ENCODE measurements around the gene PUM1.

The PUM1 gene

DNA sequence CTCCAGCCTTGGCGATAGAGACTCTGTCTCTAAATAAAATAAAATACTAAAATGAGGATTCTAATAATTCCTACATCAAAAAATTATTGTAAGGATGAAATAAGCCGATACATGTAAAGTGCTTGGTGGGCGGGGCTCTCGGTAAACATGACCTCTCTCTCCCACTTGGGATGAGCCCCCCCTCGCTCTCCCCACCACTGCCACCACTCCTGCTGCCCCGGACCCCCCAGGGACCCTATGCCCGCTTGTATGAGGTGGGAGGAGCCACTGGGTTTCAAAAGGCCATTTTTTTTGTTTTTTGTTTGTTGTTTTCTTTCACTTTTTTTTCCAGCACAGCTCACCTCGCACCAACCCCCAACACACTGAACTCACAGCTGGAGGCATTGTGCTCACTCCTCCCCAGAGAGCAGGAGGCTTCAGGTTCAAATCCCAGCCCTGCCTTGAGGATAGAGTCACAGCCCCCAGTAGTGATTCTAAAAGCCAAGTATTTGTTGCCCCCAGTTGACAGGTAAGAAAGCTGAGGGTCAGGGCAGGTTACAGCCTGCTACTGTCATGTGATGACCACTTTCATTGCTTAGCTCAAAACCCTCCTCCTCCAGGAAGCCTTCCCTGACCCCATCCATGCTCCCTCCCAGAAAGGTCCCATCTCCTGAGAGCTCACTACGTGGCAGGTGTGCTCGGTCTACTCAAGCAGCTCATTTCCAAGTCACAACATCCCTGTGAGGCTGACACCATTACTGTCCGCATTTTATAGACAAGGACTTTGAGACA lies 161.1 kb downstream of the PUM1 start:
- no peak for ATAC-seq

DNA sequence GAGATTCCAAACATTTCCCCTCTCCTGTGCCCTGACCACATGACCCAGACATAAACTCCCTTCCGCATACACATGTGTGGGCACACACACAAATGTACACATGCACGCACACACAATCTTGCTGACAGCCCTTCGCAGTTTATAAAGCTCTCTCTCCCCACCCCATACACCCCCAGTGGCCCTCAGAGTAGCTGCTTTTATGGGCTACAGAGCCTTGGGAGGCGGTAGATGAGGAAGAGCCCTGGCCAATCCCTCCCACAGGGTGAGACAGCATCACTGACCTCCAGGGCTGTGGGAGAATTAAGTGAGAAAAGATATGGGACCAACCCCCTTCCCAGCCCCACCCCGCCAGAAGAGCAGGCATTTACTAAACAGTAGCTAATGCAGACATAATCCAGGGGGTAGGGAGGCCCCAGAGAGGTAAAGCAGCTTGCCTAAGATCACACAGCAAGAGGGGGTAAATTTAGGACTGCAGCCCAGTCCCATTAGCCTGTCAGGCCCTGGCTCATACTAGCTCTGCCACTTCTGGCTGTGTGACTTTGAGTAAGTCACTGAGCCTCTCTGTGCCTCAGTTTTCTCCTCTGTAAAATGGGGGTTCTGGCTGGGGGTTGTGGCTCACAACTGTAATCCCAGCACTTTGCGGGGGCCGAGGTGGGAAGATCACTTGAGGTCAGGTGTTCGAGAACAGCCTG lies 162.0 kb downstream of the PUM1 start:
- ATAC-seq: no peak

DNA sequence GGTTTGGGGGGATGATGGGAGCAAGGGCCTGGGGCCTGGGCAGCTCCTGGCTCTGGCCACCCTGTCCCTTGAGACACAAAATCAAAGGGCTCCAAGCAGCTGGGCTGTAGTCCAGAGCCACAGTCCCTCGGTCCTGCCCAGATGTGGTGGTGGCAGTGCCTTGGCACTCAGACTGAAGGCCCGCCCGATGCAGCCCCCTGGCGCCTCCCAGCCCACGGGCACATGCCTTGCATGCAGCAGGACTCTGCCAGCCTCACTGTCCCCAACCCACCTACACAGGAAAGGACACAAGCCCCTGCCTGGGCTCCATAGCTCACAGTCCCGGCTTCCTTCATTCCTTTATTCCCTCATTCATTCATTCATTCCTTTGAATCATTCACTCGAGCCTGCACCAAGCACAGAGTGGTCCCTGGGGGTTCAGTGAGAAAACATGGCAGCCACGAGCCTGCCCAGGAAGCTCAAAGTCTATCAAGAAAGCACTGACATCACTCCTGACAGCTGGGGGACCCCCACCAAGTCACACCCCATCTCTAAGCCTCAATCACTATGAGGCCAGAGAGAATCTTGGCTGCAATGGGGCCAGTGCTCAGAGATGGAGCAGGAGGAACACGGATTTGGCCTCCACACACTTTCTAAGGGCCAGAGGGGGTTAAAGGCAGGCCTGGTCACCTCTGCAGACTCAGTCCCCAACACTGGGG lies 162.8 kb downstream of the PUM1 start:
- no peak for ATAC-seq

DNA sequence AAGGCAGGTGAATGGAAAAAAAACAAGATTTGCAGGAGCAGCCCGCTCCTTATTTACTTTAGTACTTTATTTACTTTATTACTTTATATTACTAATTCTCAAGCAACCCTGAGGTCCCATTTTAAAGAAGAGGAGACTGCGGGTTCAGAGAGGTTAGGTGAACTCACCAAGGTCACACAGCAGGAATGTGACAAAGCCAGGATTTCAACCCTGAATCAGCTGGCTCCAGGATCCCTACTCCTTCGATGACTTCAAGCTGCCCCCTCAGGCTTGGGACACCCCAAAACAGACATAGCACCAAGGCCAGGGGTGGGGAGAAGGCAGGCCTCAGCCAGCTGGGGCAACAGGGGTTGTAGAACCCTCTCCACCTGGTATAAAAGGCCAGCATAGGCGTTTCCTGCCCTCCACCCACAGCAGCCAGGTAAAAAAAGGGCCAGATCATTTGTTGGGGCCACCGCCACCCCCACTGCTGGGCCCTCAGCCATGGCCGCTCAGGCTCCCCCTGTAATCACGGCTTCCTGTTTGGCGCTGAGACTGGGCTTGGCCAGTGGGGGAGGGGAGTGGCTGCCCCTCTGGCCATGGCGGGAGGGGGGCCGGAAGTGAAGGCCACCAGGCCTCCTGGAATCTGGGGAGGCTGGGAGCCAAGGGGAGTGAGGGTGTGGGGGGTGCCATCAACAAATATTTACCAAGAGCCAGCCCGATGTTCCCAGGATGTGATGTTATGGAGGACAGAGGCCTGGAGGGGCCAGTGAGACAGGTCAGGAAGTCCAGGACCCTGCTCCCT lies 163.5 kb downstream of the PUM1 start:
- ATAC-seq: no peak

DNA sequence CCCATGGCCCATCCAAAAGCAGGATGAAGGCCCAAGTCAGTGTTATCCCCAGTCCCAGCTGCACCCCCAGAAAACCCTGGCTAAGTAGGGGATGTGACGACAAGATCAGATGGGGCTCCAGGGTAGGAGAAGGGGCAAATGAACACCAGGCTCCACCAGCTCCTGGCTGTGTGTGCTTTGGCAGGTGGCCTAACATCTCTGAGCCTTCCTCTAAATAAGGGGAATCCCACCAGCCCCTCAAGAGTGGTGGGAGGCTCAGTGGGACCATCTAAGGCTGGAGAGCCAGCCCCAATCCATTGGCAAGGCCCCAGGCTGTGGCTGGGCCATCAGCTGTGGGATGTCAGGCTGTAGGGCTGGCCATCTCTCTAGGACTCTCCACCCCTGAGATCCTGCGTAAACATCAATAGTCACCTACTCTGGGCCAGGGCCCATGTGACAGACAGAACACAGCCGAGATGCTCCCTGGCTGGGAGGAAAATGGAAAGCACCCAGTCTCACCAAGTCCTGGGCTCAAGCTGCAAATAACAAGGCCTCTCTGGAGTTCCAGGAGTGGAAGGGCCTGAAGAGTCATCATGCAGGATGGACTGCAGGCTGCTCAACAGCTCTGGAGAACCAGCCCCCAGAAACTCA lies 164.5 kb downstream of the PUM1 start:
- no peak for ATAC-seq

DNA sequence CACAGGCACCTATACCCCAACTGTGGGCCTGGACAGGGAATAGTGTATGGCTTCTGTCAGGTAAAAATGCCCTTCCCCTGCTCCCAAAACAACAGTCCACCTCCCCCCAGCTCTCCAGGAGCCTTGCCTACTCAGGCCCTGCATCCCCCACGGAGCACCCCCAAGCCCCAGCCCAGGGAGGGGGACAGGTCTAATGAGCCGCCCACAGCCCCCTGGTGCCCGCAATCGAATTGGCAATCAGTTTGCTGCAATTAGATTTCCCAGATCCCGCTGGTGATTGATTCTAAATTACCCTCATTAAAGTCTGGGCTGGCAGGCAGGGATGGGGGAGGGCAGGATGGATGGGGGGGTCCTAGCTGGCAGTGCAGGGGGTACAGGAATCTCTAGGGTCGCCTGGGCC lies 165.0 kb downstream of the PUM1 start:
- no peak for ATAC-seq

DNA sequence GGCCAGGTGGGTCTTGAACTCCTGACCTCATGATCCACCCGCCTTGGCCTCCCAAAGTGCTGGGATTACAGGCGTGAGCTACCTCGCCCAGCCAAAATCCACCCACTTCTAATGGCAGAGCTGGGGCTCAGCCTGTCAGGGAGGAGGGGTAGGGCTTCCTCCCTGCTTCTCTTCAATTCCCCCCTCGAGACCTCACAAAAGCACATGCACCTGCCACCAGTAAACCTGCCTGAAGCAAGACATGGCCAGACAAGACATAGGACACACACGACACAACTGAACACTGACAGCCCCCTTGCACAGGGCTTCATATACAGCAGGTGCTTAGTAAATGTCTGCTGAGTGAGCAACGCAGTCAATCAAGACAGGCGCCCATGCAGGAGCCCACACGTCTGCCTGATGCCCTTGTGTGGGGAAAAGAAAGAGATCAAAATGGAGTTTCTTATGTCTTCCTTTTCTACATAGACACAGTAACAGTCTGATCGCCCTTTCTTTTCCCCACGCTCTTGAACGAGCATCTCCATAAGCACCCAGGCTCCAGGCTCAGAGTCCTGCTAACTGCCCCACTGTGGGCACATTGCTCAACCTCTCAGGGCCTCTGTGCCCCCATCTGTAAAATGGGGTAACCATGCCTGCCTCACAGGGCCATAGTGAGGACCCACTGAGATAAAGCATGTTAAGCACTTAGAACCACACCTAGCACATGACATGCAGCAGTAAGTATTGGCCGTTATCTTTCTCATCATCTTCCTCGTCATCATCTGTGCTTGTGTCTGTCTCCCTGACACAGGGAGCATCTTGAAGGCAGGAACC lies 165.7 kb downstream of the PUM1 start:
- no peak for ATAC-seq

DNA sequence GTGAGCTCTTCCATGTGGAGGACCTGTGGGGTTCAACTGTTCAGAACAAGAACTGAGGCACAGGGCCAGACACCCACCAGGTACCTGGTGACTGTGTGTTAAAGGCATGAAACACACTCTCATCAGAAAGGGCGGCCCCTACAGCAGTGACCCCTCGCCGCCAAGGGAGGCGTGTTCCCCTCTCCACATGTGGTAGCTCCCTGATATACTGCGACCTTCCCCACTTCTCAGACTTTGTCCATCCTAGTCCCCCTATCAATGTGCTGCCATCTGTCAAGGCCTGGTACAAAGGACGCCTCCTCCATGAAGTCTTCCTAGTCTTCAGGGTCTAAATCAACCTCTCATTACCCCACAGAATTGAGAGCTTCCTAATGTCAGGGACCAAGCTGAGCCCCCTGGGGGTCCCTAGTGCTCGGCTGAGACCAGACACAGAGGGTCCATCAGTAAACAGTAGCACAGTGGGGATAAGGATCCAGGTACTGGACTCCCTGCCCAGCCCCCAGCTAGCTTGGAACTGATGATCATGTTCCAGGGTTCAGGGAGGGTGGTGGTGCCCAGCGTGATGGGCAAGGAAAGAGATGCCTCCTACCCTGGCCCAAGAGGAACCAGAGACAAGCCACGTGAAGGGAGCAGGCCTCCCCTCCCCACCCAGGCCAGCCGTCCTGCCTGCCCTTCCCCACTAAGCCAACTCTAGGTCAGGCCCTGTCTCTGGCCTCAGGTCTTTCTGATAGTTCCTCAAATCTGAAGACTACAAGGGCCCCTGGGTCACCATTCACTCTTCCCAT lies 167.3 kb downstream of the PUM1 start:
- no peak for ATAC-seq

DNA sequence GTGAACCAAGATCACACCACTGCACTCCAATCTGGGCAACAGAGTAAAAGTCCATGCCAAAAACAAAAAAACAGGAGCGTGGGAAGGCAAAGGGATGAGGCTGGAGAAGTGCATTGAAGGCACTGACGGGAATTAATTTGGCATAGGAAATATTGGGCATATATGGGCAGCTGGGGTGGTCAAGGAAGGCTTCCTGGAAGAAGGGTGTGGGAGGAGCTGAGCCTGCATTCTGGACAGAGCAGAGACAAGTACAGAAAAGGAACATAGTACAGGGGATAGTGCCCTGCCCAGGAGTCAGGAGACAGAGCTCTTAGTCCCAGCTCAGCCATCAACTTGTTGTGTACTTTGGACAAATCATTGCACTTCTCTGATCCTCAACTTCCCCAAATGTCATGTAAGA lies 168.6 kb downstream of the PUM1 start:
- ATAC-seq: no peak

DNA sequence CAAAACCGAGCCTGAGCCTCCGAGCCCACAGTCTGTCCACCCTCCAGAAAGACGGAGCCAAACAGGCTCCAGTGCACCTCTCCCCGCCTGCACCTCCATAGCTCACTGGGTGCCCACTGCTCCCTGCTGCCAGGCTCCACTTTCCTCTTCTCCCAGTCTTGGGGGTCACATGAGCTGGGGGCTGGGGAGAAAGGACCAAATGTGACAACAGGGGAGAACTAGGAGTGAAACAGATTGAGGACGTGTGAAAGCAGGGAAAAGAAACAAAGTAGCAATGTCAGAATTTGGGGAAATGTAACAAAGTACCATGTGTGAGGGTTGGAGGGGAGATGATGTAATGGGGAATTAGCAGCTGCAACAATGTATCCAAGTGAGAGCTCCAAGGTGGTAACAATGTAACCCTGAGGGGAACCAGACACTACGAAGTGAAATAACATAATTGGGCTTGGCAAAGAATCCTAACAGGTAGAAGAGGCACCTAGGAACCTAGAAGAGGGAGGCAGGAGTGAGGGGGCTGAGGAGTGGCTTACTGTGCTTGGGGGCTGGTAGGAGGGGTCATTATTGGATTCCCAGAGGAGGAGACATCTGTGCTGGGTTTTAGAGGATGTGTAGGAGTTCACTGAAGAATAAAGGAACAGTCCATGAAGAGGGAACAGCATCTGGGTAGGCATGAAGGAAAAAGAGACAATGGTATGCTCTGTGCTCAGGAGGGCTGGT lies 169.4 kb downstream of the PUM1 start:
- no peak for ATAC-seq

DNA sequence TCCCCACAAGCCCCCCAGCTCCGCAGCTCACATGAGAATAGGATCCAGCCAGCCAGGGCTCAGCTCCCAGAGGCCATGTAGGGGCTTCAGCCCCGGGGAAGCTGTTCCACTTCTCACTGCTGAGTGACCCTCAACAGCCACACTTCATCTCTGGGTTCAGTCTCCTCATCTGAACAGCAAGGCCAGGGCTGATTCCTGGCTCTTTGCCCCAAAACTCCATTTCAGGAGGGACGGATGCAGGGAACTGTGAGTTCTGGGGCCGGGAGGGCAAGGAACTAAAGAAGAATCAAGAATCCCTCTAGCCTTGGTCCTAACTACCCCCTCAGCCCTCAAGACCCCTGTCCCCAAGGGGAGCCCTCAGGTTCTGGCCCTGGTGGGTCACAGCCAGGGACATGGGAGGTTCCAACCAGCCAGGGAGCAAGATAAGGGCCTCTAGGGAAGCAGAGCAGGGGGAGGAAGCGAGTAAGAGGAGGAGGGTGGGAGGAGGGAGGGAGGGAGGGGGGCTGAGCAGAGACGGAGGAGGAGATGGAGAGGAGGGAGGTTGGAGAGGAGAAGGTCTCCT lies 170.1 kb downstream of the PUM1 start:
- ATAC-seq: no peak

DNA sequence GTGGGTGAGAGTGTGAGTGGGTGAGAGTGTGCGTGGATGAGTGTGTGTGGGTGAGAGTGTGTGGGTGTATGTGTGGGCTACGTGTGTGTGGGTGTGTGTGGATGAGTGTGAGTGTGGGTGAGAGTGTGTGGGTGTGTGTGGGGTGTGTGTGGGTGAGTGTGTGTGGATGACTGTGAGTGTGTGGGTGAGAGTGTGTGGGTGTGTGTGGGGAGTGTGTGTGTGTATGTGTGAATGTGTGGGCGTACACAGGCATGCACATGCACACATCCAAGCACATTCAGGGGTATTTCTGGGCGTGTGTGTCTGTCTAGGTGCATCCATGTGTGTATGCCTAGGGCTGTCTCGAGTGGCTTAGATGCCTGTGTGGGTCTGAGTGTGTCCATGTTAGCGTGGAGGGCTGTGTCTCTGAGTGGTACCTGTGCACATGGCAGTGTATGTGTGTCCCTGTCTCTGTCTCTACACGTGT lies 171.0 kb downstream of the PUM1 start:
- no peak for ATAC-seq

DNA sequence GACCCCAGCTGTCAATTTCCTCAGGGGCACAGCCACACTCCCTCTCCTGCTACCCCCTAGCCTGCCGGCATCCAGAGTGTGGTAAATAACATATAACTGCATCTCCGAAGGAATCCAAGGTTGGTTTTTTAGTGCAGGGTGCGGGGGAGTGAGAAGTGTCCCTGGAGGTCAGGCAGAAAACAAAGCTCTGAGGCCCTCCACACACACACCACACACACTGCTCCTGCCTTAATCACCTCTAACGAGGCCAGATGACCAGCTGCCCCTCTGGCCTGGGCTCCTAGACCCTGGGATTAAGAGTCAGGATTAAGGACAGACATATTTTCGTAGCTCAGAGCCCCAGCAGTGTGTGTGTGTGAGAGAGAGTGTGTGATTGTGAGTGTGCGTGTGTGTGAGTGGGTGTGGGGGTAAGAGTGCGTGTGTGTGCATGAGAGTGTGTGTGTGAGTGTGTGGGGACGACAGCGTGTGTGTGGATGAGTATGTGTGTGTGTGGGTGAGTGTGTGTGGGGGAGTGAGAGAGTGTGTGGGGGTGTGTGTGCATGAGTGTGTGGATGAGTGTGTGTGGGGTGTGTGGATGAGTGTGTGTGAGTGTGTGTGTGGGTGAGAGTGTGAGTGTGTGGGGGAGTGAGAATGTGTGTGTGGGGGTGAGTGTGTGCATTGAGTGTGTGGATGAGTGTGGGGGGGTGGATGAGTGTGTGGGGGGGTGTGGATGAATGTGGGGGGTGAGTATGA lies 171.6 kb downstream of the PUM1 start:
- ATAC-seq: no peak

DNA sequence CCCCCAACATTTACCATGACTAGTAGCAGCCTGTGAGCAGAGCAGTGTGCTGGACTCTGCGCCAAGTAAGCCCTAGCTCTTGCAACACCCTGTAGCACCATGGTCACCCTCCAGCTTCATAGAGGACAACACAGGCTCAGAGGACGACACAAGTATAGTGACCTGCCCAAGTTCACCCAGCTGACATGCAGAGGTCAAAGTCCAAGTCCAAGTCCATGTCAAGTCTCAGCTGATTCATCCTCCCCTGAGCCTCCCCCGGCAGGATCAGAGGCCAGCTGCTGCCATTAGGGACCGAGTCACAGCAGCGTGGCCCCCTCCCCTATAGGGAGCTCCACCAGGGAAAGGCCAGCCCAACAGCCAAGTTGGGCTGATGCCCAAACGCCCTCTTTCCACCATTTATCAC lies 172.8 kb downstream of the PUM1 start:
- no peak for ATAC-seq

DNA sequence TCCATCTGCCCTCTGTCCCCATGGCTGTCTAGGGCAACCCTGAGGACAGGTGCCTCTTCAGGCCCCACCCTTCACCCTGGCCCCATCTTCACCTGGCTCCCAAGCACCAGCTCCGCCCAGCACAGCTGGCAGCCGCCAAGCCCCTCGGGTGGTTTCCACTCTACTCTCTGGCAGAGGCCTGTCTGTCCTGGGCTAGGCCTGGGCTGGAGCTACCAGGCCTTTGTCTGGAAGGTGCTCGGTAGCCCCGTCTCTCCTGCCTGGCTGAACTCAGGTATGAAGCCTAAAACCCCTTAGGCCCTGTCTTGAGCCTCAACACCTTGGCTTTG lies 174.3 kb downstream of the PUM1 start:
- no peak for ATAC-seq

DNA sequence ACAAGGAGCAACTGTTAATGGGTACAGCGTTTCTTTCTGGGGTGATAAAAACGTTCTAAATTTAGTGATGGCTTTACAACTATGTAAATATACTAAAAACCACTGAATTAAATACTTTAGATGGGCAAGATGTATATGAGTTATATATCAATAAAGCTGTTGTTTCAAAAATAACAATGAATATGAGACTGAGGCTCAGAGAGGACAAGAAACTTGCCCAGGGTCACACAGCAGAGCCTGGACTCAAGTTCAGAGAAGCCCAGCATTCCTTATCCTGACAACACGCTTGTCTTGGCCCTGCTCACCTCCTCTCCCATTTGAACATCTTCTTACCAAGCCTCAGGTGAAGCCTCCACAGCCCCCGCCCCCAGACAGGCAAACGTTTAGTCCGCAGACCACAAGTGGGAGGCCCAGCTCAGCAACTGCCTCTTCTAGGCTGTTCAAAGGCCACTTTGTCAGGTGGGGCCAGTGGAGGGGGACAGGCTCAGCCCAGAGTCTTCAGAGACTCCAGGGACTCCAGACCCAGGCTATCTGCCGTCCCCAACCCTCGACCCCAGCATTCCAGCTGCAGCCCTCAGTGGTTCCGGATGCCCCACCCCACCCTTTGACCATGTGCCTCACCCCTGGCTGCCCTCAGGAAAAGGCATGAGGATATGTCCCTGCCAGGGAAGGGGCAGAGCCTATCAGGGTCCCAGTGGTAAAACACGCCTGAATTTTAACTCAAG lies 174.9 kb downstream of the PUM1 start:
- ATAC-seq: no peak

DNA sequence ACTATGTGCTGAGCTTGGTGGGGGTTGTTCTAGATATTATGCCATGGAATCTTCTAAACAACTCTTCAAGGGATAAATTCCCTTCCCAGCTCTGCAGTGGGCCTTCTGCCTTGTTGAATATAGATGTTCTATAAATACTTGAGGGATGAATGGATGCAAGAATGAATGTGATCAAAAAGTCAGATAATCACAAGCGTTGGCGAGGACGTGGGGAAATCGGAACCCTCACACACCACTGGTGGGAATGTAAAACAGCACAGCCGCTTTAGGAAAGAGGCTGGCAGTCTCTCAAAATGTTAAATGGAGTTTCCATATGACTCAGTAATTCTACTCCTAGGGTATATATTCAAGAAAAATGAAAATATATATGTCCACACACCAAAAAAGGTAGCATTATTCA lies 176.0 kb downstream of the PUM1 start:
- ATAC-seq: no peak

DNA sequence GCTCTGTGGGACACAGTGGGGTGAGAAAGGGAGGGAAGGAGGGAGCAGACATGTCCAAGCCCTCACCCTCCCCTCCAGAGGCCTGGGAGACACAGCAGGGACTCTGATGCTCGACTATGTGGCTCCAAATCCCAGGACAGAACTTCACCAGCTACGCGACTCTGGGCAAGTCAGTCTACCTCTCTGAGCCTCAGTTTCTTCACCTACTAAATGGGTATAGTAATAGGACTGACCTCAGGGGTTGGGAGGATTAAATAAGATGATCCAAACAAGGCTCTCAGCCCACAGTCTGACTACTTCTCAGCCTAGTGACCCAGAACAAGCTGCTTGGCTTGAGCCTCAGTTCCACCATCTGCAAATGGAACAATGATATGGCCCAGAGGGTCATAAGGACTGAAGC lies 176.5 kb downstream of the PUM1 start:
- no peak for ATAC-seq

DNA sequence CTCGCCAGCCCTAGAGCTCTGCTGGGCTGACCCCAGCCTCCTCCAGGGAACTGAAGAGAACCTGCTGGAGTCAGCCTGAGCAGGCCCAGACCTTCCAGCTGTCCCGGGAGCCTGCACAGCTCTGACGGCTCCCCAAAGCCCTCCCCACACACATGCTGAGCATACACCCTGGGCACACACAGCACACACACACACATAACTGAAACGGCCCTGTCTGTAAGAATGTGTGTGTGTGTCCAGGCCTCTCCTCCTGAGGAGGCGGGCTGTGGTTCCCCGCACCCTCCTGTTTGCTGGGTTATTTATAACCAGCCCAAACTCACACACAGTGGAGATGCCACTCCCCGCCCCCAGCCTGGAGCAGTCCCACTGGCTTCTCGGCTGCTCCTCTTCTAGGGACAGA lies 177.1 kb downstream of the PUM1 start:
- no peak for ATAC-seq

Data from activated CD4-positive, CD25-positive, alpha-beta regulatory T cell treated with anti-CD3 and anti-CD28 coated beads, Interleukin-2, amount 50 U/mL, for 24 hours (primary cell).